Neural cell (in vitro differentiated cells): ENCODE measurements around the gene SLC22A8.

Experiments used
- CTCF ChIP-seq: fragments of 450-650 bp; IDR thresholded peaks from 2 replicates; pipeline ENCODE4 v1.5.1; 2014; ENCODE audit warnings: antibody characterized with exemption, mild to moderate bottlenecking, moderate library complexity; ENCODE audit not compliant: poor library complexity, severe bottlenecking
- EP300 ChIP-seq: fragments of 450-650 bp; conservative IDR thresholded peaks from 2 replicates; pipeline ENCODE4 v1.6.1; 2014; ENCODE audit warnings: antibody characterized with exemption, mild to moderate bottlenecking, moderate library complexity; ENCODE audit not compliant: poor library complexity, severe bottlenecking
- MXI1 ChIP-seq: fragments of 450-650 bp; conservative IDR thresholded peaks from 2 replicates; pipeline ENCODE4 v1.6.1; 2014; ENCODE audit warnings: antibody characterized with exemption, mild to moderate bottlenecking; ENCODE audit not compliant: poor library complexity, severe bottlenecking
- POLR2AphosphoS5 ChIP-seq: IDR thresholded peaks from 2 replicates; pipeline ENCODE4 v1.6.1; 2012
- REST ChIP-seq: IDR thresholded peaks from 2 replicates; pipeline ENCODE4 v1.6.1; 2012; ENCODE audit warnings: borderline replicate concordance
- SMC3 ChIP-seq: fragments of 450-650 bp; conservative IDR thresholded peaks from 2 replicates; pipeline ENCODE4 v1.6.1; 2014; ENCODE audit warnings: antibody characterized with exemption, mild to moderate bottlenecking, moderate library complexity; ENCODE audit not compliant: poor library complexity
- TAF1 ChIP-seq: IDR thresholded peaks from 2 replicates; pipeline ENCODE4 v1.6.1; 2012; ENCODE audit warnings: low read depth

- TF ChIP-seq POLR2AphosphoS5 (no peak), REST (no peak), CTCF (no peak), TAF1 (no peak), SMC3 (no peak), MXI1 (no peak), EP300 (no peak)
Measured at GRCh38 chr11:62958547-62959421, 56.9 kb downstream of the SLC22A8 start.
